ENCODE data around the gene HSD11B1.

The HSD11B1 gene

DNA sequence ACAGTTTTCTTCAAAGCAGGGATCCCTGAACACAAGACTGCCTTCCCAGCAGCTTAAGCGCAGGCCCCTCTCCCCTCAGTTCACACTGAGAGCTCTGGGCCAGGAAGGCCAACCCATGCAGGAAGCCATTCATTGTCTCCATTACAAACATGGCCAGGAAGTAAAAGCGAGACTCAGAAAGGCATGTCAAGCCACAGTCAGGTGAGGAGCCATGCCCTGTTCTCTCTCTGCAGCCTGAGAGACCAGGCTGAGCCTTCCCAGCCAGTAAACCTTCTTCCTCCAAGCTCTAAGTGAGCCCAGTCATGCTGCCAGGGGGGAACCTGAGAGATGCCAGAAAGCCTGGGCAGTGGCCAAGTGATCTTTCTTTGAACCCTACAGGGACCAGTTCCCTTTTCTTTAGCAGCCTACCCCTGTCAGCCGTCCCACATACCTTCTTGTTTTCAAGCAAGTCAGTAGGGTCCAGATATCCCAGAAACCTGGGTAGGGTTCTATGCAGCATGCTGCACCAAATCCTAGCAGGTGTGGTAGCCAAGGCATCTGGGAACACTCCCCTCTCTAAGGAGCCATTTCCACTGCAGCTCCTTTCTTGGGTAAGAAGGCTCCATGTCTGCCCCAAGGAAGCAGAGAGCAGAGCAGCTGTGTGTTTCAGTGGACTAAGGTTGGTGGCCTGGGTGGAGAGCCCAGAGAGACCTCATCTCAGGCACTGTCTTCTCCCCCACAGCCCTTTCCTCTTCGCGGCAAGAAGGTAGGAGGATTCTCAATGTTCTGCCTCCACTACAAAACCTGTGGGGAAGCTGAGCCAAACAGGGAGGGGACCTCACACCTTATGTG lies 52.2 kb downstream of the HSD11B1 start:
- H3K27me3 ChIP-seq (ENCODE audit: control insufficient read depth, insufficient read depth, low read length): peaks cover 4% of the 10 kb centered on the region; the same call in 1 of the 2 replicates
- no peaks in the 10 kb centered on the region for H3K9me3 ChIP-seq (ENCODE audit: control insufficient read depth, insufficient read depth, low read length)
- no peak overlapping the region for H3K4me3 ChIP-seq (ENCODE audit: low read depth, low read length)
- no peak overlapping the region for H3K9ac ChIP-seq (ENCODE audit: low read depth, low read length)
- no peaks in the 10 kb centered on the region for H3K4me1 ChIP-seq (ENCODE audit: control insufficient read depth, insufficient read depth, low read length)
- no peak overlapping the region for H3K27ac ChIP-seq (ENCODE audit: low read depth, low read length)
- no peaks in the 10 kb centered on the region for H3K36me3 ChIP-seq (ENCODE audit: control insufficient read depth, insufficient read depth, low read length)

DNA sequence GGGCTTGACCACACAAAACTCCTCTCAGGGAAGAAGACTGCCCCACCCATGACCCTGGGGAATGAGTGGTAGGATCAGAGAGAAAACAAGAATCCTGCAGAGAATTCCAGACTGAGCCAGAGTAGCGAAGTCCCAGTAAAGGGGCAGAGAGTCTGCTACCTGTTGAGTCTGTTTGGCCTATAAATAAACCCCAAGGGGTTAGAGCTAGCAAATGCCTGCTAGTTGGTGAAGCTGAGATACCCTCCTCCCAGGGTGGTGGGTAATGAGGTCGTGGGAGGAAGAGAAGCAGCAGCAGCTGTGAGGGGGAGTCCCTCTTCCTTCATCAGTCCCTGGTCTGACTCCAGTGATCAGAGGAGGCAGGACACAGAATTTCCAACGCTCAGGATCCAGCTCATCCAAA lies 53.8 kb downstream of the HSD11B1 start:
- Histone ChIP-seq H3K4me1 (ENCODE audit: control insufficient read depth, insufficient read depth, low read length) (no peaks in the 10 kb centered on the region), H3K9ac (ENCODE audit: low read depth, low read length) (no peak overlapping the region), H3K36me3 (ENCODE audit: control insufficient read depth, insufficient read depth, low read length) (no peaks in the 10 kb centered on the region), H3K27me3 (ENCODE audit: control insufficient read depth, insufficient read depth, low read length) (peaks cover 4% of the 10 kb centered on the region; the same call in 1 of the 2 replicates), H3K9me3 (ENCODE audit: control insufficient read depth, insufficient read depth, low read length) (no peaks in the 10 kb centered on the region), H3K27ac (ENCODE audit: low read depth, low read length) (no peak overlapping the region), H3K4me3 (ENCODE audit: low read depth, low read length) (no peak overlapping the region)

DNA sequence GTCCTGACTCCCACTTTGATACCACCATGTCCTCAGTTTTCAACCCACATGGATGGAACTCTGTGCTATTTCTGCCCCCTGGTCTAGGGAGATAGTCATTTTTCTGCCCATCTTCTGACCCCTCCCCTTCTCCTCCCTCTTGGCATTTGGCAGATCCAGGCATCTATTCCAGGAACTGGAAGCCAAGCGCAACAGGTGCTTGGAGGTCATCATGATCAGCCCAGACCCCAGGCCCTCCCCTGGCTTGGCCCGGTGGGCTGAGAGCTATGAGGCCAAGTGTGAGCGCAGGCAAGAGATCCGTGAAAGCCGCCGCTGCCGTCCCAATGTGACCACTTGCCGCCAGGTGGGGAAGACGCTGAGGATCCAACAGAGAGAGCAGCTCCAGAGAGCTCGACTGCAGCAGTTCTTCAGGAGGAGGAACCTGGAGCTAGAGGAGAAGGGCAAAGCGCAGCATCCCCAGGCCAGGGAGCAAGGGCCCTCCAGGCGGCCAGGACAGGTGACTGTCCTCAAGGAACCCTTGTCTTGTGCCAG lies 55.2 kb downstream of the HSD11B1 start:
- Histone ChIP-seq H3K4me1 (ENCODE audit: control insufficient read depth, insufficient read depth, low read length) (no peaks in the 10 kb centered on the region), H3K27ac (ENCODE audit: low read depth, low read length) (no peak overlapping the region), H3K9ac (ENCODE audit: low read depth, low read length) (no peak overlapping the region), H3K4me3 (ENCODE audit: low read depth, low read length) (no peak overlapping the region), H3K27me3 (ENCODE audit: control insufficient read depth, insufficient read depth, low read length) (peaks cover 4% of the 10 kb centered on the region; the same call in 1 of the 2 replicates), H3K9me3 (ENCODE audit: control insufficient read depth, insufficient read depth, low read length) (no peaks in the 10 kb centered on the region), H3K36me3 (ENCODE audit: control insufficient read depth, insufficient read depth, low read length) (no peaks in the 10 kb centered on the region)

DNA sequence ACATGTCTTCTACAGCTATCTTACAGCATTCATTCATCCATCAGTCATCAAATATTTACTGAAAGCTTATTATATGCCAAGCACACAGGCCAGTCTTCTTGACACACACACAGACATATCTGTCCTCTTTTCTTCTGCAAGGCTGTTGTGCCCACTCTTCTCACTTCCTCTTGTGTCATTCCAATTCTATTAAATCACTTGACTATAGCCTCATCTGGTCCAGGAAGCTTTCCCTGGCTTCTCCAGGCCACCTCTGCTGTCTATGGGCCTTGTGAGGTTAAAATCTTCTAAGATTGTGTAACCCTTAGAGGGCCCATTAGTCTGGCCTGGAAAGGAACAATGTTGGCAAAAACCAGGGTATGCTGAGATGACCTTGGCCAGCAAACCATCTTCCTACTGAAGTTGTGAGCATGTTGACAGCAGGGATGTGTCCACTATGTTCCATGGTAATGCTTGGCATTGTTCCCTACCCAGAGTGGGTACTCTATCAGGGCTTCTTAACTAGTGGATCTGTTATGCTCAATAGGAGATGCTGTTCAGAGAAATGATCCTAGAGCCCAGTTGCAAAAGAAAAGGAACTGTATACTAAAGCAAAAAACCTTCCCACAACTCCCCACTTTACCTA lies 56.5 kb downstream of the HSD11B1 start:
- no peak overlapping the region for H3K27ac ChIP-seq (ENCODE audit: low read depth, low read length)
- H3K4me3 ChIP-seq (ENCODE audit: low read depth, low read length): no peak overlapping the region
- H3K27me3 ChIP-seq (ENCODE audit: control insufficient read depth, insufficient read depth, low read length): peaks cover 4% of the 10 kb centered on the region; the same call in 1 of the 2 replicates
- H3K9me3 ChIP-seq (ENCODE audit: control insufficient read depth, insufficient read depth, low read length): no peaks in the 10 kb centered on the region
- no peaks in the 10 kb centered on the region for H3K4me1 ChIP-seq (ENCODE audit: control insufficient read depth, insufficient read depth, low read length)
- H3K9ac ChIP-seq (ENCODE audit: low read depth, low read length): no peak overlapping the region
- H3K36me3 ChIP-seq (ENCODE audit: control insufficient read depth, insufficient read depth, low read length): no peaks in the 10 kb centered on the region

DNA sequence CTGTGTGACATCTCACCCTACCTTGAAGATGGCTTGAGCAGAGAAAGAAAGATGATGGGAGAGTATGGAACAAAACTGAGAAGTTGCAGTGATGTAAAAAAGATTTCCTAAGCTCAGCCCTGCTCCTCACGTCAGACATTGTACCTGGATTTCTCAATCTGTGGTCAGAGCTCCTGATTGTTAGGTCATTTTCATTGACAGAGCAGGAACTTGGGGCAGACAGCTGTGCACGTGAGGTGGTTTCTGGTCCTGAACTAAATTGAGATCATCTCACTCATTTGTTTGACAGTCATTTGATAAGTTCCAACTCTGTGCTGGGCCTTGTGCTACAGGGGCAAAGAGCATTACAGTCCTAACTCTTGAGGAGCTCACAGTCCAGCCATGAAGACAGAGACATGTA lies 61.4 kb downstream of the HSD11B1 start:
- Histone ChIP-seq H3K4me3 (ENCODE audit: low read depth, low read length) (no peak overlapping the region), H3K36me3 (ENCODE audit: control insufficient read depth, insufficient read depth, low read length) (no peaks in the 10 kb centered on the region), H3K27me3 (ENCODE audit: control insufficient read depth, insufficient read depth, low read length) (no peaks in the 10 kb centered on the region), H3K4me1 (ENCODE audit: control insufficient read depth, insufficient read depth, low read length) (no peaks in the 10 kb centered on the region), H3K9ac (ENCODE audit: low read depth, low read length) (no peak overlapping the region), H3K27ac (ENCODE audit: low read depth, low read length) (no peak overlapping the region), H3K9me3 (ENCODE audit: control insufficient read depth, insufficient read depth, low read length) (no peaks in the 10 kb centered on the region)

DNA sequence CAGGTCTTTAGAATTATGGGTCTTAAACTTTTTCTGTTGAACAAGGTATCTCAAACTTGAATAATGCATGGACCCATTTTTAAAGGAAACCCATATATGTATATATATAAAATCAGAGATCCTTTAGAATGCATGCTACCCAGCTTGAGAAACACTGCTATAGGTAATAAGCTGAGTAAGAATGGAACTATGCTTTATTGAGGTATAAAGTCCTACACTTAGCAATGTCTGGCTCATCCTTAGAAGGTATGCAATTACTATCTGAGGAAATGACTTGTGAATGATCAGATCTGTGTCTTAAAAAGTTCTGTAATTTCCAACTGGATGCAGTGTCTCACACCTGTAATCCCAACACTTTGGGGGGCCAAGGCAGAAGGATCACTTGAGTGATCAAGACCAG lies 62.5 kb downstream of the HSD11B1 start:
- H3K9me3 ChIP-seq (ENCODE audit: control insufficient read depth, insufficient read depth, low read length): no peaks in the 10 kb centered on the region
- no peaks in the 10 kb centered on the region for H3K4me1 ChIP-seq (ENCODE audit: control insufficient read depth, insufficient read depth, low read length)
- H3K36me3 ChIP-seq (ENCODE audit: control insufficient read depth, insufficient read depth, low read length): no peaks in the 10 kb centered on the region
- no peak overlapping the region for H3K4me3 ChIP-seq (ENCODE audit: low read depth, low read length)
- no peaks in the 10 kb centered on the region for H3K27me3 ChIP-seq (ENCODE audit: control insufficient read depth, insufficient read depth, low read length)
- no peak overlapping the region for H3K9ac ChIP-seq (ENCODE audit: low read depth, low read length)
- H3K27ac ChIP-seq (ENCODE audit: low read depth, low read length): no peak overlapping the region

DNA sequence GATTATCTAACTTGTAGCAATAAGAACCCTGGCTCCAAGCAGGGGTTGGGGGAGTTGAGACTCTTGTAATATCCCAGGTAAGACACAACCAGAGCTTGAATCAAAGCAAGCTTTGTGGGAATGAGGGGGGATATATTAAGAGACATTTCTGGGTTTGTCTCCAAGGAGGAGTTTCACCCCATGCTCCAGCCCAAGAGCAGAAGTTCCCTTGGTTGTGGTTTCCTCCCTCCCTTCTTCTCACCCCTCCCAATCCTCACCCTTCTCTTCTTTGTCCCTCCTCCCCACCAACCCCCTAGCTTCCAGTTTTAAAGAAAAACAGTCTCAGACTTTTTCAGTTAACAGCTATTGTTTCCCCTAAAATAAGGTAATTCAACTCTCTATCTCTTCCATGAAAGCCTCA lies 63.1 kb downstream of the HSD11B1 start:
- Histone ChIP-seq H3K36me3 (ENCODE audit: control insufficient read depth, insufficient read depth, low read length) (no peaks in the 10 kb centered on the region), H3K9ac (ENCODE audit: low read depth, low read length) (no peak overlapping the region), H3K4me3 (ENCODE audit: low read depth, low read length) (no peak overlapping the region), H3K27me3 (ENCODE audit: control insufficient read depth, insufficient read depth, low read length) (no peaks in the 10 kb centered on the region), H3K27ac (ENCODE audit: low read depth, low read length) (no peak overlapping the region), H3K9me3 (ENCODE audit: control insufficient read depth, insufficient read depth, low read length) (no peaks in the 10 kb centered on the region), H3K4me1 (ENCODE audit: control insufficient read depth, insufficient read depth, low read length) (no peaks in the 10 kb centered on the region)

DNA sequence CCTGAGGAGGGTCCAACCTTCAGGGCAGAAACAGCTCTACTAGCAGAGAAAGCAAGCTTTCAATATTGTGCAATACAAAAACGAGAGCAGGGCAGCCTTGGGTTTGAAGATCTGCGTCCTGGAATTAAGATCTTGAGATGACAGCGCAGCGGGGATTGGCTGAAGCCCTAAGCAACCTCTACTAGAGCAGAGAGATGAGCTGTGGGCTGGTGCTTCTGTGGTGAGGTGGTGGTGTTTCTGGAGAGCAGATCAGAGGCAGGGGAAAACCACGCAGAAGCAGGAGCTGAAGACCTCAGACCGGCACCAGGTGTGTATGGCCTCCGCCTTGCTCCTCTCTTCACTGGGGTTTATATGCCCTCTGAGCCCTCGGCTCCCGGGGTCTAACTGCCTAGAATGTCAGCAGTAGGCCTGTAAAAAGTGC lies 63.7 kb downstream of the HSD11B1 start:
- Histone ChIP-seq H3K9me3 (ENCODE audit: control insufficient read depth, insufficient read depth, low read length) (no peaks in the 10 kb centered on the region), H3K9ac (ENCODE audit: low read depth, low read length) (no peak overlapping the region), H3K4me3 (ENCODE audit: low read depth, low read length) (no peak overlapping the region), H3K4me1 (ENCODE audit: control insufficient read depth, insufficient read depth, low read length) (no peaks in the 10 kb centered on the region), H3K27me3 (ENCODE audit: control insufficient read depth, insufficient read depth, low read length) (no peaks in the 10 kb centered on the region), H3K27ac (ENCODE audit: low read depth, low read length) (no peak overlapping the region), H3K36me3 (ENCODE audit: control insufficient read depth, insufficient read depth, low read length) (no peaks in the 10 kb centered on the region)

DNA sequence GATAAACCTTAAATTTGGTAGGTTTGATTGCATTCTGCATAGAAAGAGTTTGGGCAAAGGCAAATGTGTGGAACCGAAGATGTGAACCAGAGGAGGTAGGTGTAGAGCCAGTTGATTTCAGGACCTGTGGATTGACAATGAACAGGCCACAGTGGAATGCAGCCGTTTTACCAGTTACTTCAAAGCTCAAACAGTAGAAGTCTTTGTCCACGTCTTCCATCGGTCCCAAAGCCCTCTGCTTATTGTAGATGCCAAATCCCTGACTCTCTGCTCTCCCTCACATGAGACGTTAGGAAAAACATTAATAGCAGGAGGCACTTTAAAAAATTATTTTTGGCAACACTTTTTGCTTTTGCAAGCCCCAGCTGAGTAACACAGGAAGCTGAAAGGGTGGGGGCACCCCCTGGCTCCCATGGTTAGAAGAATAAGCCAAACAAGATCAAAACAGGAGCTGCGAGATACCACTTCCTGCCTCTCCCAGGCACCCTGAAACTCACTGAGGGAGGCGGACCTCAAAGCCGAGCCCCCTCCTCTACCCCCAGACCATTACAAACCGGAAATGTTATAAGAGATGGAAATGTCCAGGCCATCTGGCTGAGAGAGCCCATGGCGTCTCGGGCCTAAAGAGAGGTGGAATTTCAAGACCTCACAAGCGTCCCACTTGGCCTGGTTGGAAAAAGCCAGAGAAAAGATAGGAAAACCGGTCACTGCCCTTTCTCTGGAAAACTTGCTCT lies 64.7 kb downstream of the HSD11B1 start:
- Histone ChIP-seq H3K4me1 (ENCODE audit: control insufficient read depth, insufficient read depth, low read length) (no peaks in the 10 kb centered on the region), H3K27ac (ENCODE audit: low read depth, low read length) (no peak overlapping the region), H3K36me3 (ENCODE audit: control insufficient read depth, insufficient read depth, low read length) (no peaks in the 10 kb centered on the region), H3K9me3 (ENCODE audit: control insufficient read depth, insufficient read depth, low read length) (no peaks in the 10 kb centered on the region), H3K9ac (ENCODE audit: low read depth, low read length) (no peak overlapping the region), H3K4me3 (ENCODE audit: low read depth, low read length) (no peak overlapping the region), H3K27me3 (ENCODE audit: control insufficient read depth, insufficient read depth, low read length) (no peaks in the 10 kb centered on the region)

DNA sequence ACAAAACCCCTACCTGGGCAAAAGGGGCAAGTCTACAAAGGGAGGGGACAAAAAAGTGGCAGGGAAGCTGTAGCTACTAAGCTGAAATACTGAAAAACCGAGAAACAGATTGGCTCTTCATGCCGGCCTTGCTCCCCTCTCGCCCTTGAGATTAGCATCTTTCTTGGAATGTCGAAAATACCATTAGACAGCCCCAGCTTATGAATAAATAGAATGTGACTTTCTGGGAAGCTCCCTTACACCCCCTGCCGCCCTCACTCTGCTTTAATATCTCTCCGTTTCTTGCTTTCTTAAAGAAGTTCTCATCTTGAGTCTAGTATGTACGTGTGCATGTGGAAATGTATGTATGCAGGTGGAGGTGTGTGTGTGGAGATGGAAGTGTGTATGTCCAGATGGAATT lies 65.3 kb downstream of the HSD11B1 start:
- no peaks in the 10 kb centered on the region for H3K9me3 ChIP-seq (ENCODE audit: control insufficient read depth, insufficient read depth, low read length)
- no peaks in the 10 kb centered on the region for H3K36me3 ChIP-seq (ENCODE audit: control insufficient read depth, insufficient read depth, low read length)
- H3K27ac ChIP-seq (ENCODE audit: low read depth, low read length): no peak overlapping the region
- no peak overlapping the region for H3K4me3 ChIP-seq (ENCODE audit: low read depth, low read length)
- H3K4me1 ChIP-seq (ENCODE audit: control insufficient read depth, insufficient read depth, low read length): no peaks in the 10 kb centered on the region
- H3K27me3 ChIP-seq (ENCODE audit: control insufficient read depth, insufficient read depth, low read length): no peaks in the 10 kb centered on the region
- H3K9ac ChIP-seq (ENCODE audit: low read depth, low read length): no peak overlapping the region

Data from HUES48 (cell line).